ENCODE data around the gene YARS1. TPM values are rescaled to one million over a fixed set of nuclear protein-coding genes. Genes with fewer than 3 reads are reported as not detected.

YARS1 gene
- total RNA-seq, 1 experiment from 2014 or later: 262 TPM

DNA sequence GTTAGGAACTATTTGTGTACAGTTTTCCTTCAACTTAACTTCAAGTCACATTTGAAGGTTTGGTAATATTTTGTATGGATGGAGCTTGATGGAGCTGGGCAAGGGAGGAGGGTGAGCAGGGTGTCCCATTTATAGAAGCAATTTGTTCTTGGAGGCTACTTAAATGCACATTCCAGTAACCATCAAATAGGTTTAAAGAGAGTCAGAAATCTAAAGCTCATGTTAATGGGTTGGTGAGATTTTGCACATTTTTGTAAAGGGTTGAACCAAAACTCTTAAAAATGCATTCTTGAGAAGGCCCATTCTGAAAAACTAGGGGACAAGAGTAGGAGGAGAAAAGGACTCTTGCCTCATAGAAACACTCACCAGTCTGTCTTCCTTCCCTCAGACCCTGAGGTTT lies 43.4 kb upstream of the YARS1 start:
- TF ChIP-seq, protein P1, sequence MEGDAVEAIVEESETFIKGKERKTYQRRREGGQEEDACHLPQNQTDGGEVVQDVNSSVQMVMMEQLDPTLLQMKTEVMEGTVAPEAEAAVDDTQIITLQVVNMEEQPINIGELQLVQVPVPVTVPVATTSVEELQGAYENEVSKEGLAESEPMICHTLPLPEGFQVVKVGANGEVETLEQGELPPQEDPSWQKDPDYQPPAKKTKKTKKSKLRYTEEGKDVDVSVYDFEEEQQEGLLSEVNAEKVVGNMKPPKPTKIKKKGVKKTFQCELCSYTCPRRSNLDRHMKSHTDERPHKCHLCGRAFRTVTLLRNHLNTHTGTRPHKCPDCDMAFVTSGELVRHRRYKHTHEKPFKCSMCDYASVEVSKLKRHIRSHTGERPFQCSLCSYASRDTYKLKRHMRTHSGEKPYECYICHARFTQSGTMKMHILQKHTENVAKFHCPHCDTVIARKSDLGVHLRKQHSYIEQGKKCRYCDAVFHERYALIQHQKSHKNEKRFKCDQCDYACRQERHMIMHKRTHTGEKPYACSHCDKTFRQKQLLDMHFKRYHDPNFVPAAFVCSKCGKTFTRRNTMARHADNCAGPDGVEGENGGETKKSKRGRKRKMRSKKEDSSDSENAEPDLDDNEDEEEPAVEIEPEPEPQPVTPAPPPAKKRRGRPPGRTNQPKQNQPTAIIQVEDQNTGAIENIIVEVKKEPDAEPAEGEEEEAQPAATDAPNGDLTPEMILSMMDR (conservative IDR thresholded peaks at IDR 0.05; ENCODE audit: low read depth, low read length): no peak
- TF ChIP-seq EZH2 (IDR thresholded peaks at IDR 0.05; ENCODE audit: borderline replicate concordance, low read depth, low read length, poor library complexity, severe bottlenecking): no peak
- intact Hi-C loops (cut with micrococcal nuclease; ENCODE audit: unreplicated experiment): no loop called here
- peaks cover 18% of the 10 kb centered on the region for H3K36me3 ChIP-seq (ENCODE audit: insufficient read depth, low read length, poor library complexity, severe bottlenecking)
- H3K4me3 ChIP-seq (ENCODE audit: low read depth, low read length, poor library complexity, severe bottlenecking): no peak overlapping the region
- ChIA-PET POLR2A (ENCODE audit: low non-redundant PET) (no interaction called here), CTCF (no interaction called here)
- H3K9me3 ChIP-seq (ENCODE audit: low read depth, low read length, poor library complexity, severe bottlenecking): no peaks in the 10 kb centered on the region
- H3K27ac ChIP-seq (ENCODE audit: low read depth, low read length, poor library complexity, severe bottlenecking): no peak overlapping the region
- DNase-seq (ENCODE audit: low spot score): no peak
- H3K27me3 ChIP-seq (replicated peaks; ENCODE audit: insufficient read depth, low read depth, low read length, poor library complexity): no peaks in the 10 kb centered on the region
- H3K4me1 ChIP-seq (ENCODE audit: insufficient read depth, low read length, poor library complexity, severe bottlenecking): no peaks in the 10 kb centered on the region
- no TSS peak for BruUV-seq (replicated peaks)

DNA sequence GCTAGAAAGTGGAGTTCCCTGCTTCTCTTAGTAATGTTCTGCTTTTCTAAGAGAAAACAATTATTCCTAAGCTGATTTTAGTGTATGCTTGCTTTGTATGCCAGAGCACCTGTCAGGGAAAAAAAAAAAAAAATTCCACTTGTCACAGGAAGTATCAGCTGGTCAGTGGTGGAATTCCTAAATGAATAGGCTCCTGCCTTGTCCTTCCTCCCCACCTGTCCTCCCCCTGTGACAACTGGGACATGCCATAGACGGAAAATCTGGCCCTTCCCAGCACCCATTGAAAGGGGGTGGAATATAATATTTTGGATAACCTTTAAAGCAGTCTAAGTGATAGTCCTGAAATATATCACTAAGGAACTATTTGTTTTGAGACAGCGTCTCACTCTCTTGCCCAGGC lies 42.8 kb upstream of the YARS1 start:
- Histone ChIP-seq H3K9me3 (ENCODE audit: low read depth, low read length, poor library complexity, severe bottlenecking) (no peaks in the 10 kb centered on the region), H3K36me3 (ENCODE audit: insufficient read depth, low read length, poor library complexity, severe bottlenecking) (peaks cover 19% of the 10 kb centered on the region), H3K27me3 (replicated peaks; ENCODE audit: insufficient read depth, low read depth, low read length, poor library complexity) (no peaks in the 10 kb centered on the region), H3K4me3 (ENCODE audit: low read depth, low read length, poor library complexity, severe bottlenecking) (no peak overlapping the region), H3K27ac (ENCODE audit: low read depth, low read length, poor library complexity, severe bottlenecking) (no peak overlapping the region), H3K4me1 (ENCODE audit: insufficient read depth, low read length, poor library complexity, severe bottlenecking) (no peaks in the 10 kb centered on the region)
- no TSS peak for BruUV-seq (replicated peaks)
- no peak for DNase-seq (ENCODE audit: low spot score)
- TF ChIP-seq, protein P1 (conservative IDR thresholded peaks at IDR 0.05; ENCODE audit: low read depth, low read length): no peak
- no peak for TF ChIP-seq EZH2 (IDR thresholded peaks at IDR 0.05; ENCODE audit: borderline replicate concordance, low read depth, low read length, poor library complexity, severe bottlenecking)
- intact Hi-C loops (cut with micrococcal nuclease; ENCODE audit: unreplicated experiment): no loop called here
- ChIA-PET POLR2A (ENCODE audit: low non-redundant PET) (no interaction called here), CTCF (no interaction called here)

DNA sequence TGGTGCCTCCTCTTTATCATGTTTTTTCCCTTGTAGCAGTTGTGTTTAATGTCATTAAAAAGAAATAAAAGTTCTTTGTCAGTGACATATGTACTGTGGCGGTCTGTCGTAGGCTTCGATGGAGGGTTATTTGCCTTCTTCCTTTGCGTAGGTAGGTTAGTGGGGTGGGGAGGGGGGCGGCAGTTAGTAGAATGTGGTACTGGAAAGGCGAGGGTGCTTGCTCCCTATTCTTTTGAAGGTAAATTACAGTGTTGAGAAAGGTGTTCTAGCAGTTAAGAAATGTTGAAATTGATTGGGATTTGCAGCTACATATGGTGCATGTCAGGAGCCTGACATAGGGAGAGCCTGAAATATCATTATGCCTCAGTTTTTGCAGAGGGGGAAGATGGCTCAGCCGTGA lies 41.6 kb upstream of the YARS1 start:
- ChIA-PET POLR2A (ENCODE audit: low non-redundant PET) (no interaction called here), CTCF (no interaction called here)
- H3K4me1 ChIP-seq (ENCODE audit: insufficient read depth, low read length, poor library complexity, severe bottlenecking): no peaks in the 10 kb centered on the region
- H3K27me3 ChIP-seq (replicated peaks; ENCODE audit: insufficient read depth, low read depth, low read length, poor library complexity): no peaks in the 10 kb centered on the region
- H3K36me3 ChIP-seq (ENCODE audit: insufficient read depth, low read length, poor library complexity, severe bottlenecking): peaks cover 30% of the 10 kb centered on the region
- BruUV-seq (replicated peaks): no TSS peak
- no peak overlapping the region for H3K27ac ChIP-seq (ENCODE audit: low read depth, low read length, poor library complexity, severe bottlenecking)
- TF ChIP-seq, protein P1 (conservative IDR thresholded peaks at IDR 0.05; ENCODE audit: low read depth, low read length): no peak
- TF ChIP-seq EZH2 (IDR thresholded peaks at IDR 0.05; ENCODE audit: borderline replicate concordance, low read depth, low read length, poor library complexity, severe bottlenecking): no peak
- intact Hi-C loops (cut with micrococcal nuclease; ENCODE audit: unreplicated experiment): no loop called here
- no peak overlapping the region for H3K4me3 ChIP-seq (ENCODE audit: low read depth, low read length, poor library complexity, severe bottlenecking)
- H3K9me3 ChIP-seq (ENCODE audit: low read depth, low read length, poor library complexity, severe bottlenecking): no peaks in the 10 kb centered on the region
- DNase-seq (ENCODE audit: low spot score): no peak

Data from A673 (cell line).